Sigmoid colon (tissue), 7 donors: Measurements from ENCODE around the gene AFF2. TPM values are rescaled to one million over a fixed set of nuclear protein-coding genes. Genes with fewer than 3 reads are reported as not detected.

ENCODE experiments used
- DNase-seq: peaks from one replicate; pipeline ENCODE4 v3.0.0-alpha.2; 2019
- H3K27ac ChIP-seq, 4 donors: fragments of 200-600 bp; sonication (generic); one replicate each; pipeline ENCODE4 v1.5.1; 2016 to 2019; ENCODE audit warnings: mild to moderate bottlenecking in 1 of 4
- H3K27me3 ChIP-seq, 3 donors: fragments of 200-600 bp; sonication (generic); one replicate each; pipeline ENCODE4 v1.5.1; 2019; ENCODE audit warnings: mild to moderate bottlenecking in 1 of 3
- H3K36me3 ChIP-seq, 4 donors: fragments of 200-600 bp; sonication (generic); one replicate each; pipeline ENCODE4 v1.5.1; 2016 to 2019
- H3K4me1 ChIP-seq, 4 donors: fragments of 200-600 bp; sonication (generic); one replicate each; pipeline ENCODE4 v1.5.1; 2017 to 2019
- H3K4me3 ChIP-seq, 4 donors: fragments of 200-600 bp; sonication (generic); one replicate each; pipeline ENCODE4 v1.5.1; 2017 to 2019; ENCODE audit warnings: mild to moderate bottlenecking in 2 of 4, moderate library complexity in 1 of 4
- H3K9me3 ChIP-seq, 4 donors: fragments of 200-600 bp in 3 of 4; sonication (generic) in 3 of 4; one replicate each; pipeline versions ENCODE4 v1.5.1 to v1.6.1; 2013 to 2019
- EP300 ChIP-seq, 4 donors: sonication (generic); formaldehyde crosslinking; IDR thresholded peaks; one replicate each; pipeline ENCODE4 v1.6.1; 2017; ENCODE audit warnings: antibody characterized with exemption in 4 of 4
- POLR2A ChIP-seq, 2 donors: fragments of 450-650 bp; IDR thresholded peaks; one replicate each; pipeline ENCODE4 v1.6.1; 2016; ENCODE audit warnings: antibody characterized with exemption in 2 of 2, mild to moderate bottlenecking in 2 of 2, moderate library complexity in 2 of 2
- POLR2AphosphoS5 ChIP-seq, 4 donors: sonication (generic); formaldehyde crosslinking; IDR thresholded peaks; one replicate each; pipeline ENCODE4 v1.6.1; 2017; ENCODE audit warnings: antibody characterized with exemption in 4 of 4
- WGBS, 2 donors: extraction: QIAGEN DNeasy Blood & Tissue Kit; methylation state at CpG; one replicate each; pipeline ENCODE4 v1.1.7; 2013; 5-methylcytosine and 5-hydroxymethylcytosine counted together
- intact Hi-C: fragments of 100-400 bp; cut with DNase I; formaldehyde crosslinking; loops from one replicate; pipeline ENCODE4 v1.15.1; 2023
- polyA plus RNA-seq, 3 donors: library from polyadenylated mRNA; stranded (reverse); fragments of 200-250 nt; gene quantifications; one replicate each; pipeline ENCODE4 v1.2.3, GENCODE V29; 2013
- total RNA-seq, 4 donors: library from RNA; depleted of rRNA; stranded (reverse); fragments of >200 nt; gene quantifications; one replicate each; pipeline ENCODE4 v1.1.0, GENCODE V29; 2016
- TF ChIP-seq, protein P1 (sequence below), 4 experiments: fragments of 450-650 bp in 3 of 4; fragments of 200-600 bp in 1 of 4; IDR thresholded peaks; one replicate each; pipeline ENCODE4 v1.5.1; 2016 to 2019; ENCODE audit warnings: antibody characterized with exemption in 4 of 4, mild to moderate bottlenecking in 3 of 4, moderate library complexity in 2 of 4
- donor health status: healthy with polysubstance abuse.
- donor health status: Bipolar disorder and iron deficiency.
- donor health status: healthy.

The AFF2 gene
- total and polyA plus RNA-seq, 7 donors = 0.27 to 1.7 (median 1.1) TPM; not detected in 2

DNA sequence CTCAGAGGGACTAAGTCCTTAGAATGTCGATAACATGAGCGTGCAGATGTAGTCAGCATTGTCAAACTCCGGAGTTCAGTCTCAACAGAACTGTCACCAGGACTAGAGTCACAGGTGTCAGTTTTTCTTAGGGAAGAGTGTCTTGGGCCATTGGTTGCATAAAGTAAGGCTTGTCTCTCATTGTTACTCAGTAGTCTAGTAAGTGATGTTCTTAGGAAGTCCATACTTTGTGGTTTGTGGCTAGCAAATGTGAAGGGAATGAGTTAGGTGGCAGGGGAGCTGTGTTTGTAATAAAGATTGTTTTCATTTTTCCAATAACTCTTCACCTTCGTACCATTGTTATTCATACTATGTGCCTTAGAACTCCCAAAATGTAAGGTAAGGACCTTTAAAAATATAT, 119.6 kb downstream of the AFF2 start:
- no peaks in the 10 kb centered on the region for H3K27me3 ChIP-seq
- H3K27ac ChIP-seq = no peak overlapping the region
- no peak for DNase-seq
- intact Hi-C loops = no loop called here
- TF ChIP-seq EP300 (IDR thresholded peaks at IDR 0.05) (no peak), POLR2A (IDR thresholded peaks at IDR 0.05) (no peak), POLR2AphosphoS5 (IDR thresholded peaks at IDR 0.05) (no peak)
- TF ChIP-seq, protein P1, sequence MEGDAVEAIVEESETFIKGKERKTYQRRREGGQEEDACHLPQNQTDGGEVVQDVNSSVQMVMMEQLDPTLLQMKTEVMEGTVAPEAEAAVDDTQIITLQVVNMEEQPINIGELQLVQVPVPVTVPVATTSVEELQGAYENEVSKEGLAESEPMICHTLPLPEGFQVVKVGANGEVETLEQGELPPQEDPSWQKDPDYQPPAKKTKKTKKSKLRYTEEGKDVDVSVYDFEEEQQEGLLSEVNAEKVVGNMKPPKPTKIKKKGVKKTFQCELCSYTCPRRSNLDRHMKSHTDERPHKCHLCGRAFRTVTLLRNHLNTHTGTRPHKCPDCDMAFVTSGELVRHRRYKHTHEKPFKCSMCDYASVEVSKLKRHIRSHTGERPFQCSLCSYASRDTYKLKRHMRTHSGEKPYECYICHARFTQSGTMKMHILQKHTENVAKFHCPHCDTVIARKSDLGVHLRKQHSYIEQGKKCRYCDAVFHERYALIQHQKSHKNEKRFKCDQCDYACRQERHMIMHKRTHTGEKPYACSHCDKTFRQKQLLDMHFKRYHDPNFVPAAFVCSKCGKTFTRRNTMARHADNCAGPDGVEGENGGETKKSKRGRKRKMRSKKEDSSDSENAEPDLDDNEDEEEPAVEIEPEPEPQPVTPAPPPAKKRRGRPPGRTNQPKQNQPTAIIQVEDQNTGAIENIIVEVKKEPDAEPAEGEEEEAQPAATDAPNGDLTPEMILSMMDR (IDR thresholded peaks at IDR 0.05) = no peak
- 92 to 96% methylated on average over 4 of the region's 4 CpGs for WGBS, 2 donors
- H3K36me3 ChIP-seq = no peaks in the 10 kb centered on the region
- H3K9me3 ChIP-seq = no peaks in the 10 kb centered on the region
- no peaks in the 10 kb centered on the region for H3K4me1 ChIP-seq
- H3K4me3 ChIP-seq = no peak overlapping the region

DNA sequence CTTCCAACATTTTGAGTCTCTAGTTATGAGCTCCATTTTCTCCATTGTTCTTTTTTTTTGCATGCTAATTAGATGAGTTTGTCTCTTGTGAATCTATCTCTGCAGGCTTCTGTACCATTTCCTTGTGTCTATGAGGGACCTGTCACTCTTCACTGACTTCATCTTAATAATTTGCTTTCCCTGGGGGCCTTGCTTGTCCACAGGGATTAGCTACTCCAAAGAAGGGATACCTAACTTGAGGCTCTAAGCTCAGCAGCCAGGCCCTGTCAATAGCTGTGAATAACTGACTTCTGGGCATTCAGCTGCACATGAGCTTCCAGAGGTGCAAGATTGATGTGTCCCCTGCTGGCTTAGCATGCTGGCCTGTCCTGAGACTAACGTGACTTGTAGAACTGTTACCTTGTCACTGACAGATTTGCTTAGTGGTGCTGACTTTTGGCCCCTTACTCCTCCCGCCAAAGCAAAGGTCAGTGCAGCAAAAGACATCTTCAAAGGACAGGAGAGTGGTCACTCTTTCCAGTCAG, 124.6 kb downstream of the AFF2 start:
- no peaks in the 10 kb centered on the region for H3K27me3 ChIP-seq
- no peaks in the 10 kb centered on the region for H3K9me3 ChIP-seq
- DNase-seq = no peak
- no peak overlapping the region for H3K27ac ChIP-seq
- TF ChIP-seq EP300 (IDR thresholded peaks at IDR 0.05) (no peak), POLR2A (IDR thresholded peaks at IDR 0.05) (no peak), POLR2AphosphoS5 (IDR thresholded peaks at IDR 0.05) (no peak)
- TF ChIP-seq, protein P1 (IDR thresholded peaks at IDR 0.05) = no peak
- H3K4me3 ChIP-seq = no peak overlapping the region
- no peaks in the 10 kb centered on the region for H3K36me3 ChIP-seq
- intact Hi-C loops = no loop called here
- WGBS, 2 donors = 55 to 70% methylated on average over 2 of the region's 2 CpGs
- H3K4me1 ChIP-seq = no peaks in the 10 kb centered on the region

DNA sequence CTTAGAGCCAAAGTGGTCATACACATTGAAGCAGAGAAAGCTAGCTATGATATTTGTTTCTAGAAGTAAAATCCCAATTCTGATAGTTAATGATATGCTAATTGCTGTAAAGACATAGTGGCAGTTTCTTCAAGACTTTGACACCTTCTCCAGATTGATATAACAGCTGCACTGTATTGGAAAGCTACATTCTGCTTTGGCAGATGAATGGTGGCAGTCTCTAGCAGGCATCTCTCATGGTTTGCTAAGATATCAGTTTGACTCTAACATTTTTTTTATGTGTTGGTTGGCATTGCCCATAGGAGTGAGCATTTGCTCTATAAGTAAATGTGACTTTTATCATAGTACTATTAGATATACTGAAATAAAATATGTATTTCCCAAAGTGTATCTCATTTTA, 128.2 kb downstream of the AFF2 start:
- Histone ChIP-seq H3K27me3 (no peaks in the 10 kb centered on the region), H3K36me3 (no peaks in the 10 kb centered on the region), H3K9me3 (no peaks in the 10 kb centered on the region), H3K27ac (no peak overlapping the region), H3K4me3 (no peak overlapping the region), H3K4me1 (no peaks in the 10 kb centered on the region)
- no peak for DNase-seq
- TF ChIP-seq, protein P1 (IDR thresholded peaks at IDR 0.05) = no peak
- TF ChIP-seq POLR2AphosphoS5 (IDR thresholded peaks at IDR 0.05) = no peak
- TF ChIP-seq EP300 (IDR thresholded peaks at IDR 0.05) = no peak
- no peak for TF ChIP-seq POLR2A (IDR thresholded peaks at IDR 0.05)
- intact Hi-C loops = no loop called here

DNA sequence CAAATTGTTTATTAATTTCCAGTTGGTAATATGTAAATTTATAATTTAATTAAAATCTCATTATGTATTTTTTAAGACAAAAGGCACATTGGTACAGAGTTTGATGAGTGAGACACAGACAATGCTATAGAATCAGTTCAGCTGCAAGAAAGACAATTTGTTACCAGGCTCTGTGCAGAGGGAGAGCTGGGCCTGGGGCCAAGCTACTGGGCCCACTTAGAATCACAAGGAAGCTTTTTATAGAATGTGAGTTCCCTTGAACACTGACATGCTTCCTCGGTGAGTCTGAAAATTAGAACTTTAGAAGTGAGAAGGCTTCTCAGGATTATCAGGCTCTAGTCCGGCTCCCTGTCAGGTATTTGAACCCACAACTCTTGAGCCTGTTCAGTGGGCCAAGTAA, 129.0 kb downstream of the AFF2 start:
- DNase-seq = no peak
- Histone ChIP-seq H3K9me3 (no peaks in the 10 kb centered on the region), H3K36me3 (no peaks in the 10 kb centered on the region), H3K27me3 (no peaks in the 10 kb centered on the region), H3K4me3 (no peak overlapping the region), H3K4me1 (no peaks in the 10 kb centered on the region), H3K27ac (no peak overlapping the region)
- intact Hi-C loops = no loop called here
- TF ChIP-seq POLR2AphosphoS5 (IDR thresholded peaks at IDR 0.05) (no peak), POLR2A (IDR thresholded peaks at IDR 0.05) (no peak), EP300 (IDR thresholded peaks at IDR 0.05) (no peak)
- TF ChIP-seq, protein P1 (IDR thresholded peaks at IDR 0.05) = no peak
- 72 to 86% methylated on average over 2 of the region's 2 CpGs for WGBS, 2 donors

DNA sequence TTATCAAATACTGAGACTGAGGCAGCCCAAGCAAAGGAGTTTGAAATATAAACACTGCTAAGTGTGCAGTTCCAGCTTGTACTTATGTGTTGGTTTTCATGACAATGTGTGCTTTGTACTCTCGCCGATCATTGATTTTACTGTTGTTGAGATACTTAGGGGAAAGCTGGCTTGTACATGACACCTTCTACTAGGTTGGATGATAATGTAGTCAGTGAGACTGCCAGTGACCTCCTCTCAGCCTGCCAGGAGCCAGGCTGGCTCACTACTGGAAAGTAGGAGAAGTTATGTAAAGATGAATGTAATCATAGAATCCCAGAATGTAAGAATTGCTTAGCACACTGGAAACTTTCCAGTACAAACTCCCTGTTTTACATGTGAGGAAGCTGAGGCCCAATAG, 132.0 kb downstream of the AFF2 start:
- Histone ChIP-seq H3K4me1 (no peaks in the 10 kb centered on the region), H3K36me3 (no peaks in the 10 kb centered on the region), H3K4me3 (no peak overlapping the region), H3K27ac (no peak overlapping the region), H3K27me3 (no peaks in the 10 kb centered on the region), H3K9me3 (no peaks in the 10 kb centered on the region)
- 9 to 66% methylated on average over 2 of the region's 2 CpGs for WGBS, 2 donors
- DNase-seq = no peak
- TF ChIP-seq EP300 (IDR thresholded peaks at IDR 0.05) = no peak
- no peak for TF ChIP-seq POLR2AphosphoS5 (IDR thresholded peaks at IDR 0.05)
- no peak for TF ChIP-seq POLR2A (IDR thresholded peaks at IDR 0.05)
- TF ChIP-seq, protein P1 (IDR thresholded peaks at IDR 0.05) = no peak
- intact Hi-C loops = no loop called here
